ENCODE measurements around the gene CIAO2B. TPM values are rescaled to one million over a fixed set of nuclear protein-coding genes. Genes with fewer than 3 reads are reported as not detected.

Gene CIAO2B
- total RNA-seq, 1 experiment from 2014 or later: 83.0 TPM

DNA sequence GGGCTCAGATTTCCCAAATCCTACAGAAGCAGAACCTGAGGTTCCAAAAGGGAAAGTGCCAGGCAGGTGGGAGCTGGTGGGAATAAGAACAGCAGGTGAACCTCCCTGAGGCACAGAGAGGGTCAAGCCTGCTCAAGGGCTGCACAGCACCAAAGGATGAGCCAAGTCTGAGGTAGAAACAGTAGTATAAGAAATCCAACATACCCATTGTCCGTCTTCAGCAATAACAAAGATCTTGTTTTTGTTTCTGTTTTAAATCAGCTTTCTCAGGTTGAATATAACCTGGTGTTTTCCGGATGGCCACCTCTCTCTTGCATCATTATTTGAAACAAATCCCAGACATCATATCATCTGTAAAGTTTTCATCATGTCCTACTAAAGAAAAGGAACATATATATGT lies 16.2 kb upstream of the CIAO2B start:
- H3K27ac Mint-ChIP-seq: no peak overlapping the region

More for the DNA sequence above, 16.2 kb upstream of the CIAO2B start:
- H3K27ac ChIP-seq (ENCODE audit: insufficient read length, low read depth, low read length): no peak overlapping the region
- H3K23ac ChIP-seq (ENCODE audit: insufficient read length, low read depth, low read length): no peak overlapping the region
- no peak overlapping the region for H3K4ac ChIP-seq (ENCODE audit: low read depth, low read length)
- no peaks in the 10 kb centered on the region for H3K4me1 ChIP-seq (ENCODE audit: insufficient read depth, low read length)
- H2AK5ac ChIP-seq (ENCODE audit: insufficient read length, low read length): no peak overlapping the region
- no peak overlapping the region for H2BK120ac ChIP-seq (ENCODE audit: low read depth, low read length, poor library complexity, severe bottlenecking)
- no peak overlapping the region for H4K8ac ChIP-seq (replicated peaks; ENCODE audit: insufficient read length, low read depth, low read length)
- H3K23me2 ChIP-seq (ENCODE audit: insufficient read length, low read depth, low read length, poor library complexity, severe bottlenecking): no peaks in the 10 kb centered on the region
- no peak overlapping the region for H3K4me3 Mint-ChIP-seq
- H2BK5ac ChIP-seq (ENCODE audit: insufficient read length, low read length): no peak overlapping the region
- H3K79me2 ChIP-seq (ENCODE audit: insufficient read depth, low read length): no peaks in the 10 kb centered on the region
- H3K56ac ChIP-seq (ENCODE audit: insufficient read length, low read depth, low read length): no peak overlapping the region
- TF ChIP-seq, protein P1, sequence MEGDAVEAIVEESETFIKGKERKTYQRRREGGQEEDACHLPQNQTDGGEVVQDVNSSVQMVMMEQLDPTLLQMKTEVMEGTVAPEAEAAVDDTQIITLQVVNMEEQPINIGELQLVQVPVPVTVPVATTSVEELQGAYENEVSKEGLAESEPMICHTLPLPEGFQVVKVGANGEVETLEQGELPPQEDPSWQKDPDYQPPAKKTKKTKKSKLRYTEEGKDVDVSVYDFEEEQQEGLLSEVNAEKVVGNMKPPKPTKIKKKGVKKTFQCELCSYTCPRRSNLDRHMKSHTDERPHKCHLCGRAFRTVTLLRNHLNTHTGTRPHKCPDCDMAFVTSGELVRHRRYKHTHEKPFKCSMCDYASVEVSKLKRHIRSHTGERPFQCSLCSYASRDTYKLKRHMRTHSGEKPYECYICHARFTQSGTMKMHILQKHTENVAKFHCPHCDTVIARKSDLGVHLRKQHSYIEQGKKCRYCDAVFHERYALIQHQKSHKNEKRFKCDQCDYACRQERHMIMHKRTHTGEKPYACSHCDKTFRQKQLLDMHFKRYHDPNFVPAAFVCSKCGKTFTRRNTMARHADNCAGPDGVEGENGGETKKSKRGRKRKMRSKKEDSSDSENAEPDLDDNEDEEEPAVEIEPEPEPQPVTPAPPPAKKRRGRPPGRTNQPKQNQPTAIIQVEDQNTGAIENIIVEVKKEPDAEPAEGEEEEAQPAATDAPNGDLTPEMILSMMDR (conservative IDR thresholded peaks at IDR 0.05): no peak
- no peaks in the 10 kb centered on the region for H3K9me3 ChIP-seq (ENCODE audit: control insufficient read depth, low read depth, low read length)
- peaks cover 0 to 8% (median 6%) of the 10 kb centered on the region in 3 experiments; a peak in 4 of 7 replicates for H3K36me3 Mint-ChIP-seq (ENCODE audit: insufficient read depth in 1 of 3, low read depth in 3 of 3)
- H4K20me1 ChIP-seq (ENCODE audit: control insufficient read depth, insufficient read depth, insufficient read length): no peaks in the 10 kb centered on the region
- no peak overlapping the region for H2BK12ac ChIP-seq (ENCODE audit: insufficient read length, low read depth, low read length)
- H2BK15ac ChIP-seq (ENCODE audit: low read depth, low read length): no peak overlapping the region
- DNase-seq: no peak
- WGBS (ENCODE audit: extremely low coverage, insufficient read length, low lambda C conversion rate): no CpG with 5 or more reads among the region's 2 CpGs
- no peaks in the 10 kb centered on the region for H3K79me1 ChIP-seq (ENCODE audit: insufficient read depth, low read depth, low read length, poor library complexity, severe bottlenecking)
- peaks cover 14% of the 10 kb centered on the region; the same call in 1 of the 2 replicates for H3K27me3 ChIP-seq (ENCODE audit: insufficient read depth, low read length)
- no peak overlapping the region for H3T11ph ChIP-seq (ENCODE audit: low read length)
- H4K91ac ChIP-seq (ENCODE audit: insufficient read length, low read depth, low read length): no peak overlapping the region
- peaks cover 8% of the 10 kb centered on the region for H3K27me3 Mint-ChIP-seq (ENCODE audit: low read depth)
- no peak overlapping the region for H2AFZ ChIP-seq (ENCODE audit: low read length)
- no peak overlapping the region for H4K5ac ChIP-seq (ENCODE audit: insufficient read length, low read depth, low read length)
- no peak overlapping the region for H3K4me2 ChIP-seq (ENCODE audit: insufficient read depth, insufficient read length, low read length)
- peaks cover 6 to 8% of the 10 kb centered on the region in 2 experiments; a peak in 3 of 5 replicates for H3K9me3 Mint-ChIP-seq
- no peak overlapping the region for H3K18ac ChIP-seq (ENCODE audit: insufficient read length, low read depth, low read length)
- H3K9ac ChIP-seq (ENCODE audit: extremely low read depth, insufficient read length, low read length): no peak overlapping the region
- H3K4me1 Mint-ChIP-seq: peaks cover 11 to 13% of the 10 kb centered on the region in 2 experiments
- H3K14ac ChIP-seq (ENCODE audit: insufficient read depth, low read length): no peak overlapping the region
- H2BK20ac ChIP-seq (ENCODE audit: low read depth, low read length, poor library complexity, severe bottlenecking): no peak overlapping the region
